Measurements from ENCODE around the gene THPO. TPM values are rescaled to one million over a fixed set of nuclear protein-coding genes. Genes with fewer than 3 reads are reported as not detected.

The THPO gene
- polyA plus RNA-seq, 3 donors, result 0.98 to 1.3 (median 1.0) TPM

DNA sequence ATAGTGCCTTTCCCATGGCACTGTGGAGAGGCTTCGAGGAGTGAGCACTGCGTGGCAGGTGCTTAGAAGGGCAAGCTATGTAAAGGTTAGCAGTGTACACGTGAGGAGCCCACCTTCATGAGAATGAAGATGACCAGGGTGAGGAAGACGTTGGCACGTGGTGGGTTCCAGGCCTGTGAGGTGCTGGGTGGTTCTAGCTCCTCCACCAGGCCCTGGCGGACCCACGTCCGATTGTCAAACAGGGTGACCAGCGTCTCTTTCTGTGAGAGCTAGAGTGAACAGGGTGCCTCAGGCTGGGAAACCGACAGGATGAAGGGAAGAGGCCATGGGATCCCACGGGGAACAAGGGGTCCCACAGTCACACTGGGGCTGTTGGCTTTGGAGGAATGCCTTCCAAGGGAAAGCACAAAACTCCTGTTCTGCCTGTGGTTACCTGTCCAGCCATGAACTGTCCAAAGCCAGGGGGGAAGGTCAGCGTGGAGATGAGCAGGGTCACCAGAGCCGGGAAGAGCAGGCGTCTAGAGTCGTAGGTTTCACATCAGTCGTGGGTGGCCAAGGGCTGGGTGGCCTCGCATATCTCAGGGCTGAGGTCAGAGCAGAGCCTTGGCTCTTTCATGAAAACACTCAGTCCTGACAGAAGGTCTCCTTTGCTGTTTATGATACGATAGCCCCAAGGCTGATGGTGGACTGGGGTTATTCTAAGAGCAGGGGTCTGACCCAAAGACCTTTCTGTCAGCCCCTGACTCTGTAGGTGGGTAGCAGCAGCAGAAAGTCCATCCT, 22.6 kb downstream of the THPO start:
- 80 to 89% (median 86%) methylated on average over 18 of the region's 18 CpGs for WGBS, 3 donors
- H3K27ac ChIP-seq (ENCODE audit: low read depth, low read length), result no peak overlapping the region

DNA sequence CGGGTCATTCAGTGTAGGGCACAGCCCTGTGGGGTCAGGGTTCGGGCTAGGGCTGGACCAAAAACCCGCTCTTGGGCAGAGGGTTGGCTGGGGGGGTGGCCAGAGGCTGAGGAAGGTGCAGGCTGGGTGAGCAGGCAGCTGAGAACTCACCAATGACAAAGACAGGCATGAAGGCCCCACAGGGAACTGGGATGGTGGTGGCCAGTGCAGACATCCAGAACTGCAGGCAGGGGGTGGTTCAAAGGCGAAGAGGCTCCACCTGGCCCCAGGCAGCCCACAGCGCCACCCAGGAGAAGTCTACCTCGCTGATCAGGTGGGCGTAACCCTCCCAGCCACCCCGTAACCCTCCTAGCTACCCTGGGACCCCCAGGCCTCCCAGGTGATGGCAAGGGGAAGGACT, 23.3 kb downstream of the THPO start:
- no peak overlapping the region for H3K27ac ChIP-seq (ENCODE audit: low read depth, low read length)
- 79 to 85% (median 83%) methylated on average over 8 of the region's 8 CpGs for WGBS, 3 donors

DNA sequence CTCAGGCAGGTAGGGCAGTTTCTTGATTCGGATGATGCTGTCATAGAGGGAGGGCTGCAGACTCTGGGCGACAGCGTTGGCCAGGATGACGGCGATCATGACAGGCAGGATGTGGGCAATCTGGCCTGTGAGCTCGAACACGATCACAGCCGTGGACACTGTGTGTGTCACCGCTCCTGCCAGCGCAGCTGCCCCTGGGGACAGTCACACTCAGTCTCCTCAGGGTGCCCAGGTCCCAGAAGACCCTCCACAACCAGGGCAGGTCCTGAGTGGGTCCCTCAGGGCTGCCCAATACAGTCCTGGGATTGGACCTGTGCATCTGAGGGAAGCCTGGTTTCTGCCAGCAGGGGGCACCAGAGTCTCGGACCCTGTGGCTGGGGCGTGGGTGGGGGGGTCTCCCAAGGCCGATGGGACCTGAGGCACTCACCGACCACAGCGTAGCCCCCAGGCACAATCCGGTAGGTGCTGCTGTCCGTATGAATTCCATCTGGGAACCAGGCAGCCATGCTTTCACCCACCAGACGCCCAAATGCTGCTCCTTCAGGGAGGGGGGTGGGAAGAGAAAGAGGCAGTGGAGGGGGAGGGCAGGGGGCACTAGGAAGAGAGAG, 23.8 kb downstream of the THPO start:
- 49 to 53% (median 50%) methylated on average over 18 of the region's 18 CpGs for WGBS, 3 donors
- no peak overlapping the region for H3K27ac ChIP-seq (ENCODE audit: low read depth, low read length)

DNA sequence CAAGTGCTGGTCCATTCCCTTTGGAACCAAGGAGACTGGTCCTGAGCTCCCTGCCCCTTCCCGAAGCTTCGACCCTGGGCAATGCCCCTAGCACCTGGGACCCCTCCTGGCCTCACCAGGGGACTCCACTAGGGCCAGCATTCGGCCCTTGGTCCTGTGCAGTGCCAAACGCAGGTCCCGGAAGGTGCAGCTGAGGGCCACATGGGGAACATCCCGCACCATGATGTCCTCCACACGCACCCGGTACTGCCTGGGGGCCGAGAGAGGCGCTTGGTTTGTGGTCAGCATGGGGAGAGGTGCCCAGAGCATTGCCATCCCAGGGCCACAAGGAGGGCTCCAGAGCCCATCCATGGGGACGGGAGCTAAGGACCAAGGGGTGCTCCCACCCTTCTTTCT, 24.5 kb downstream of the THPO start:
- 91 to 92% (median 92%) methylated on average over 11 of the region's 11 CpGs for WGBS, 3 donors
- no peak overlapping the region for H3K27ac ChIP-seq (ENCODE audit: low read depth, low read length)

DNA sequence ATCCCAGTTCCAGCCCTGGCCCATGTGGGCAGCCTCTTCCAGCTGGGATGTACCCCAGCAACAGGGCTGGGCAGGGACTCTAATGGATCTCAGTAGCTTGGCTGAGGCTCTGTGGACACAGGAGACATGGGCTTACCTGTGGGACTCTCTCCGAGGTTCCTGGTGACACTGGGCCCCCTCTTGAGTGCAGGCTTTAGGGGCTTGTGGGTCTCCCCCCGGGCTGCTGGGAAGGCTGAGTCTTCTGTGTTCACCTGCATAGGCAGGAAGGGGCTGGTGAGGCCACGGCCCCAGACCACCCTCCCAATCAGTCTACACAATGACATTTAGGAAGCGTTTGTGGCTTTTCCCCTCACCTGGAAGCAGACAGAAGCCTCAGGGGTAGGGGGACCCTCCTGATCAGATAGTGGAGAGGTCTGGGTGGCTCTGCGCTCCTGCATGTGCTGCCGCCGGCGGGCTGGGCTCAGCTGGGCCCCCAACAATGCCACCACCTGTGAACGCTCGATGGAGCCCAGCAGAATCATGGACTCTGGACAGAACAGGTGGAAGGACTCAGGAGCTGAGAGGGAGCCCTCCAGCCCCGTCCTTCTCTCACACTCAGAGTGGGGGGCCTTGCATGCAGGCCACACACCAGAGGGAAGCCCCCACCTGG, 25.0 kb downstream of the THPO start:
- H3K27ac ChIP-seq (ENCODE audit: low read depth, low read length), result no peak overlapping the region
- 90 to 95% (median 91%) methylated on average over 11 of the region's 11 CpGs for WGBS, 3 donors

DNA sequence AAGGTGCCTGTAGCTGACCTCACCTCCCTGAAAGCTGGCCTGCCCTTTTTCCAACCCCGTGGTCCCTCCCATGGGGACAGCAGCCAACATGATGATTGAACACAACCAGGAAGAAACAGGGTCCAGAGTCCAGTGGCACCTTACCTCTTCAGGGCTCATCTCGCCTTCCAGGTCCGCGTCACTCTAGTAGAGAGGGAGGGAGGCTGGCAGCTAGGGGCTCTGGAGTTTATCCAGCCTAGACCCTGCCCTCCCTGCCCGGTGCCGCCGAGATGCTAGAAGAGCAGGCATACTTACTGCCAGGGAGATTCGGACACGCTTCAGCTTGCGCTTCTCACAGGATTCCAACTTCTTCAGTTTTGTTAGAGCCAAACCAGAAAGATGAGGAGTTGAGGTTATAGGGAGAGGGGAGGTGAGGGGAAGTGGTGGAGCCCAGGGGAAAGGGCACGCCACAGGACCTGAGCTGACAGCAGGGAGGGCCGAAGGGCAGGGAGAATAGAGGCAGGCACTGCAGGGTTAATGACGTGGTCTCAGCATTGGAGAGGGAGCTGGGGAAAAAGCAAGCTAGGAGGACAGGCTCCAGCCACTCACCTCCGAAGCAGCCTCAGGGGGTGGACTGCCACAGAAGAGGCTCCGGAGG, 25.7 kb downstream of the THPO start:
- WGBS, 3 donors, result 66 to 78% (median 75%) methylated on average over 14 to 15 of the region's 15 CpGs
- H3K27ac ChIP-seq (ENCODE audit: low read depth, low read length), result no peak overlapping the region

DNA sequence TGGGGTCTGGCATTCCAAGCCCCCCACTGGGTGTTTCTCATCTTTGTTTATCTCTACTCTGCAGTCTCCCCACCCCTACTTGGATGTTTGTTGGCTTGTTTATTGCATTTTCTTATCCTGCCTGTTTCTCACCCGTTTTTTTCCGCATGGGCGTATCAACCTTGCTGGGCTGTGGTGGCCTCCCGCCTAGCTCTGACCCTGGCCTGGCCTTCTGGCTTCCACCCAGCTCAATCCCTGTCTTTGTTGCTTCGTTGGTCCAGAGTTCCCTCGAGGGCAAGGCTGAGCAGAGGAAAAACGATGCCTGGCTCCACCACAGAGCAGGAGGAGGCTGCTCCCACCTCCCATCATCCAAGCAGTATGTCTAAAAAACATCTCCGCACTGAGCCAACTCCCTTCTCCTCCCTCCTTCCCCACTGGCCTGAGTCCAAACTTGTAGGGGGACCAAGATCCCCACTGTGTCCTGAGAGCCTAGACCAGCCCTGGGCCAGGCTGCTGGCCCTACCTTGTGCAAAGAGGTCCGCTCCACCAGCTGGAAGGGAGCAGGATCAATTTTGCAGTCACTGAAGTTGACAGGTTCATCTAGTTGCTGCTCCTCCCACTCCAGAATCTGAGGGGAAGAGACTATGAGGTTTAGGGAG, 26.4 kb downstream of the THPO start:
- WGBS, 3 donors, result 47 to 61% (median 56%) methylated on average over 9 of the region's 9 CpGs
- H3K27ac ChIP-seq (ENCODE audit: low read depth, low read length), result no peak overlapping the region

DNA sequence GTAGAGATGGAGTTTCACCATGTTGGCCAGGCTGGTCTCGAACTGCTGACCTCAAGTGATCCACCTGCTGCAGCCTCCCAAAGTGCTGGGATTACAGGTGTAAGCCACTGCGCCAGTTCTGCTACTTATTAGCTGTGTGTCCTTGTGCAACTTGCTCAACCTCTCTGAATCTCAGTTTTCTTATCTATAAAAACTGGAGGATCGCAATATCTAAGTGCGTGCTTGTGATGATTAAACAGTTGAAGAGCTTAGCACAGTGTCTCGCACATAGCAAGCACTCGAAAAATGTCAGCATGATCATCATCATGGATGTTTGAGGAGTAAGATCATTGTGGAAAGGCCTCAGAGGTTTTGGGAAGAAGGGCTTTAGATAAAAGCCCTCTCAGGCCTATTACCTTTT, 27.4 kb downstream of the THPO start:
- H3K27ac ChIP-seq (ENCODE audit: low read depth, low read length), result no peak overlapping the region
- 93 to 96% (median 95%) methylated on average over 6 of the region's 6 CpGs for WGBS, 3 donors

DNA sequence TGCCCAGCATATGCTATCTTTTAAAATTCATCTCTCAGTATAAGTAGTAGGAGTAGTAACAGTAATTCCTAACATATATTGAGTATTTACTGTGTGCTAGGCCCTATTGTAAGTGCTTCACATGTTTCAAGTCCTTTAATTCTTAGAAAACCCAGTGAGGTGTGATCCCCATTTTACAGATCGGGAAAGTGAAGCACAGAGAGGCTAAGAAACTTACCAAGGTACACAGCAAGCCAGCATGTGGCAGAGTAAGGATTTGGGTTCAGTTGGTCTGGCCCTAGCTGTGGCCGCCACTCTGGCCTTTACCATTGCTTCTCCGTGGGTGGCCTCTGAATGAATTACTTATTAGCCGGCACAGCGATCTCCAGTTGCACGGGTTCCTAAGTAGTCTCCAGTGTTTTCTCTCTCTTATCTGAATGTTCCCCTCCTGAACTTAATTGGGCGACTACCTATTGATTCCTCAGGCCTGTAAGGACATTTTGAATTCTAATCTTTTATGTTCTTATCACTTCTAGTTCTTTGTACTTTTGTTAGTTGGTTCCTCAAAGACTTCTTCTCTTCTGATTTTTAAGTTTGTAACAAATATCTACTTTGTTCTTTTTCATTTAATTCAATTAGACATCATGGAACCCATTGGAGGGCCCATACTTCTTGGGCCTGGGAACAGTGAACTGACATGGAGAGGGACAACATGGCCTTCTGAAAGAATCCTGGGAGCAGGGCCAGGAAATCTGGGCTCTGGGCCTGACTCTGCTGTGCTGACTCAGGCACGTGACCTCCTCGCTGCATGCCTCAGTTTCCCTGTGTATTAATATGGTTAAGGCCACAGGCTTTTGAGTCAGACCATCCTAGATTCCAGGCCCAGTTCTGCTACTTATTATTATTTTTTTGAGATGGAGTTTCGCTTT, 28.2 kb downstream of the THPO start:
- no peak overlapping the region for H3K27ac ChIP-seq (ENCODE audit: low read depth, low read length)
- 66 to 88% (median 82%) methylated on average over 10 of the region's 10 CpGs for WGBS, 3 donors

DNA sequence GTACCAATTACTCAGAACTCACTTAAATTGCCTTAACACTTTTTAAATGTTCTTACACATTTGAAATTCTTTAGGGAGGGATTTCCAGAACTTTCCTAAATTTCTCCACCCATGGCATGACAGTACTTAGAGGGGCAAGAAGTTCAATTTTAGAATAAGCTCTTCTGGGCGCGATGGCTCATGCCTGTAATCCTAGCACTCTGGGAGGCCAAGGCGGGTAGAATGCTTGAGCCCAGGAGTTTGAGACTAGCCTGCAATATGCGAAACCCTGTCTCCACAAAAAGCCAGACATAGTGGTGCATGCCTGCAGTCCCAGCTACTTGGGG, 30.0 kb downstream of the THPO start:
- no peak overlapping the region for H3K27ac ChIP-seq (ENCODE audit: low read depth, low read length)
- WGBS, 3 donors, result 68 to 89% (median 88%) methylated on average over 4 of the region's 4 CpGs

DNA sequence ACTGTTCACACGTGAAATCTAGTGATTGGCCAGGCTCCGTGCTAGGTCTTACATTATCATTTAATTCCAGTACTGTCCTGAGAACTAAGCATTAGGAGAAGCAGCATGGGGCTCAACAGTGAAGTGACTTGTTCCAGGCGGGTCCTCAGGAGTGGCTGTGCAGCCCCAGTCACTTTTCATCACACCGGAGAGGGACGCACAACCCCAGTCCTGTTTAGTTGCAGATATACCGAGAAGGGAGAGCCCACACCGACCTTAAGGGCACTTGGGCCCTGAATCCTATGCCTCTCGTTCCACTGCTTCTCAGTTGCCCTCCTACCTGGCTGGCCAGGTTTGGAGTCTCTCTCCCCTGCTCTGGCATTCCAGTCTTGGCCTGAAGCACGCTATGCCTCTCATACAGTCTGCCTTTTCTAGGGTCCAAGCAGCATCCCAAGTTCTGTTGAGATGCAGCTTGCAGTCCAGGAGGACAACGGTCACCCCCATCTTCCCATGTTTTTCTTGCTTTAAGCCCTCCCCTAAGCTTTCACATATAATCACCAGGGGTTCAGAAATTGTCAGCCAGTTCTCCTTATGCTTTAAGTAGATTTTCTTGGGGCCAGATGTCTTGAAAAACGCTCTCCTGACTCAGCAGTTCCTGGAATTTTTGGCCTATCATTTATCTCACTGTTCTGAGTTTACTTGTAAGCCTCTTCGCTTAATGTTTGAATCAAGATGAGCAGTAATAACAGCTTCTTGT, 30.5 kb downstream of the THPO start:
- WGBS, 3 donors, result 65 to 73% (median 70%) methylated on average over 12 of the region's 12 CpGs
- H3K27ac ChIP-seq (ENCODE audit: low read depth, low read length), result no peak overlapping the region

DNA sequence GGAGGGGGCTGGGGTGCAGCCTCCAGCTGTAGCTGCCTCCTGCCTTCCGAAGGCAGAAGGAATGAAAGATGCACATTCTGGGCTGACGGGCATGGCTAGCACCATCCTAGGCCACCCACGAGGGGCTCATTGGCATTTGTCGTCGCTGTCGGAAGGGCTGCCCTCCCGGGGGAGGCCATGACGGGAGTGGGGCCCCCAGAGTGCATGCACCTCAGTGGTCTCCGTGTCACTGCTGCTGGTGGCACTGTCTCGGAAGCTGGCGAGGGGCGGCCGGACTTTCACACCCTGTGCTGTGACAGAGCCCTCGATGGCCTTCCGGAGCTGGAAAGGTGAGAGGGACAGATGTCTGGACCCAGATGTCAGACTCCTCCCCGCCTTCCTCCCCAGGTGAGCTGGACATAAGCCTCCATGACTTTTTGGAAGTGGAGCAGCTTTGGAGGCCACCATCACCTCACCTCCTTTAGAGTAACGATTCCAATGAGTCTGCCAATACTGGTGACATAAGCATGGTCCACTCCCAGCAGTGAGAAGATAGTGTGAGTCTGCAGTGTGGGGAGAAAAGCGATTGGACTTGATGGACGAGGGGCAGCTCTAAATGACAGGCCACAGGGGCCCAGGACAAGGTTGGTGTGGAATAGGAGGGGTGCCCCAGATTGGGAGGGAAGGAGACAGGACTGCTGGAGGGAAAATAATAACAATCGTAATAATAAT, 31.4 kb downstream of the THPO start:
- H3K27ac ChIP-seq (ENCODE audit: low read depth, low read length), result no peak overlapping the region
- WGBS, 3 donors, result 88 to 94% (median 92%) methylated on average over 20 of the region's 20 CpGs

DNA sequence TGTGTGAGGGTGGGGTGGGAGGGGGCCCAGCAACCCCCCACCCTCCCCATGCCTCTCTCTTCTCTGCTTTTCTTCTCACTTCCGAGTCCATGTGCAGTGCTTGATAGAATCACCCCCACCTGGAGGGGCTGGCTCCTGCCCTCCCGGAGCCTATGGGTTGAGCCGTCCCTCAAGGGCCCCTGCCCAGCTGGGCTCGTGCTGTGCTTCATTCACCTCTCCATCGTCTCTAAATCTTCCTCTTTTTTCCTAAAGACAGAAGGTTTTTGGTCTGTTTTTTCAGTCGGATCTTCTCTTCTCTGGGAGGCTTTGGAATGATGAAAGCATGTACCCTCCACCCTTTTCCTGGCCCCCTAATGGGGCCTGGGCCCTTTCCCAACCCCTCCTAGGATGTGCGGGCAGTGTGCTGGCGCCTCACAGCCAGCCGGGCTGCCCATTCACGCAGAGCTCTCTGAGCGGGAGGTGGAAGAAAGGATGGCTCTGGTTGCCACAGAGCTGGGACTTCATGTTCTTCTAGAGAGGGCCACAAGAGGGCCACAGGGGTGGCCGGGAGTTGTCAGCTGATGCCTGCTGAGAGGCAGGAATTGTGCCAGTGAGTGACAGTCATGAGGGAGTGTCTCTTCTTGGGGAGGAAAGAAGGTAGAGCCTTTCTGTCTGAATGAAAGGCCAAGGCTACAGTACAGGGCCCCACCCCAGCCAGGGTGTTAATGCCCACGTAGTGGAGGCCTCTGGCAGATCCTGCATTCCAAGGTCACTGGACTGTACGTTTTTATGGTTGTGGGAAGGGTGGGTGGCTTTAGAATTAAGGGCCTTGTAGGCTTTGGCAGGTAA, 32.5 kb downstream of the THPO start:
- WGBS, 3 donors, result 45 to 54% (median 53%) methylated on average over 14 of the region's 14 CpGs
- H3K27ac ChIP-seq (ENCODE audit: low read depth, low read length), result no peak overlapping the region

DNA sequence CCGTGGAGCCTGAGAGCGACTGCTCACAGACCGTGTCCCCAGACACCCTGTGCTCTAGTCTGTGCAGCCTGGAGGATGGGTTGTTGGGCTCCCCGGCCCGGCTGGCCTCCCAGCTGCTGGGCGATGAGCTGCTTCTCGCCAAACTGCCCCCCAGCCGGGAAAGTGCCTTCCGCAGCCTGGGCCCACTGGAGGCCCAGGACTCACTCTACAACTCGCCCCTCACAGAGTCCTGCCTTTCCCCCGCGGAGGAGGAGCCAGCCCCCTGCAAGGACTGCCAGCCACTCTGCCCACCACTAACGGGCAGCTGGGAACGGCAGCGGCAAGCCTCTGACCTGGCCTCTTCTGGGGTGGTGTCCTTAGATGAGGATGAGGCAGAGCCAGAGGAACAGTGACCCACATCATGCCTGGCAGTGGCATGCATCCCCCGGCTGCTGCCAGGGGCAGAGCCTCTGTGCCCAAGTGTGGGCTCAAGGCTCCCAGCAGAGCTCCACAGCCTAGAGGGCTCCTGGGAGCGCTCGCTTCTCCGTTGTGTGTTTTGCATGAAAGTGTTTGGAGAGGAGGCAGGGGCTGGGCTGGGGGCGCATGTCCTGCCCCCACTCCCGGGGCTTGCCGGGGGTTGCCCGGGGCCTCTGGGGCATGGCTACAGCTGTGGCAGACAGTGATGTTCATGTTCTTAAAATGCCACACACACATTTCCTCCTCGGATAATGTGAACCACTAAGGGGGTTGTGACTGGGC, 33.3 kb downstream of the THPO start:
- no peak overlapping the region for H3K27ac ChIP-seq (ENCODE audit: low read depth, low read length)
- WGBS, 3 donors, result 80 to 89% (median 85%) methylated on average over 24 of the region's 24 CpGs

DNA sequence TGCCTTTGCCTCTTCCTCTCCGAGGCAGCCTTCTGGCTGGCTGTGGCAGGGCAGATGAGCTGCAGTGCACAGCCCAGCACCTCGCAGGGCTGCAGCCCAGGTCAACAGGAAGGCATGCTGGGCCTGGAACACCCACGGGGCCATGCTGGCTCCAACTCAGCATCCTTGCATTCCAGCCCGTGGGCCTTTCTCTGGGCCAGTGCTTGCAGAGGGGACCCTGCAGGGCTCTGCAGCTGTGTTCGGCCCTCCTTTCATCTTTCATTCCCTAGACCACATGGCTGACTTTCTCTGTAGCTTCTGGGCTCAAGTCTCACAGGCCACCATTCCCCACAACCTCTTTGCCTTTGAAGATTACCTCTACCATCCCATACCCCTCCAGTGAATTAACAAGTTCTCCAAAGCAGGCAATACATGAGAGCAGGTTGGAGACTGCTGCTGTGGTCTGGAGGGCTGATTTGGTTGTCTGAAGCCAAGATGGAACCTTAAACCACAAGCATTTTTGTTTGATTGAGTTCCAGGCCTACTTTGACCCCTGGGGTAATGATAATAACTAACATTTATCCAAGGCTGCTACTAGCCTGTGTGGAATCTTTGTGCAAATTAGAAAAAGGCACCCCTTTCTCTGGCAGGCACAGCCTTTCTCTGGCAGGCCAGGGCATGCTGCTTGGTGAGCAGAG, 34.7 kb downstream of the THPO start:
- 68 to 77% (median 73%) methylated on average over 5 of the region's 5 CpGs for WGBS, 3 donors
- no peak overlapping the region for H3K27ac ChIP-seq (ENCODE audit: low read depth, low read length)
